ENCODE measurements around the gene MRPL14. TPM values are rescaled to one million over a fixed set of nuclear protein-coding genes. Genes with fewer than 3 reads are reported as not detected.

MRPL14 gene
- total and polyA plus RNA-seq, 2 of the 8 experiments (the other 6 are each of a cell fraction or from before 2014, with no cell fraction given), result 82.0 to 97.1 TPM

- no peak for TF ChIP-seq JUND (IDR thresholded peaks at IDR 0.05; ENCODE audit: low read length)
- TF ChIP-seq ASH2L (IDR thresholded peaks at IDR 0.05; ENCODE audit: low read length), result no peak
- TF ChIP-seq CBX5 (IDR thresholded peaks at IDR 0.05; ENCODE audit: low read depth, low read length), result no peak
- TF ChIP-seq RNF2 (IDR thresholded peaks at IDR 0.05; ENCODE audit: borderline replicate concordance, low read depth, low read length, missing control alignments, poor library complexity, severe bottlenecking), result no peak
- TF ChIP-seq MAX (IDR thresholded peaks at IDR 0.05), result no peak
- Histone ChIP-seq H3K27ac (ENCODE audit: low read depth, low read length) (no peak overlapping the region), H3K9ac (replicated peaks in 1 of 4; ENCODE audit: extremely low read depth in 1 of 4, low read depth in 3 of 4, low read length in 3 of 4) (no peak overlapping the region), H3K4me2 (ENCODE audit: insufficient read depth in 1 of 2, low read depth in 2 of 2, low read length in 2 of 2) (no peak overlapping the region), H3K18ac (ENCODE audit: extremely low read depth, low read length) (no peak overlapping the region), H3K9me3 (ENCODE audit: insufficient read depth in 2 of 2, low read depth in 1 of 2, low read length in 1 of 2) (no peaks in the 10 kb centered on the region), H4K8ac (ENCODE audit: extremely low read depth, insufficient read depth, low read length) (no peak overlapping the region; the same call in 1 of the 2 replicates), H3K79me2 (ENCODE audit: control insufficient read depth in 1 of 2, insufficient read depth in 2 of 2, low read length in 2 of 2) (no peaks in the 10 kb centered on the region), H3K4me3 (ENCODE audit: extremely low read depth in 1 of 4, insufficient read depth in 2 of 4, low read depth in 3 of 4, low read length in 4 of 4) (no peak overlapping the region), H4K5ac (ENCODE audit: insufficient read length, low read depth, low read length) (no peak overlapping the region), H3K4me1 (replicated peaks in 1 of 4; ENCODE audit: control insufficient read depth in 3 of 4, insufficient read depth in 4 of 4, low read length in 3 of 4) (peaks cover 0 to 6% (median 3%) of the 10 kb centered on the region in 4 experiments; a peak in 6 of 7 replicates), H3K36me3 (ENCODE audit: control insufficient read depth in 2 of 4, insufficient read depth in 4 of 4, low read length in 3 of 4) (peaks cover 0 to 6% (median 0%) of the 10 kb centered on the region in 4 experiments; a peak in 2 of 8 replicates), H2BK12ac (ENCODE audit: low read depth, low read length) (no peak overlapping the region), H2BK20ac (ENCODE audit: low read length) (no peak overlapping the region), H4K20me1 (replicated peaks in 1 of 2; ENCODE audit: control insufficient read depth in 1 of 2, insufficient read depth in 2 of 2, low read length in 2 of 2) (peaks cover 0 to 7% of the 10 kb centered on the region in 2 experiments), H2AFZ (ENCODE audit: low read length) (no peak overlapping the region), H4K91ac (replicated peaks; ENCODE audit: insufficient read length, low read length) (no peak overlapping the region), H2AK5ac (ENCODE audit: low read depth, low read length) (no peak overlapping the region), H3K27me3 (replicated peaks in 1 of 4; ENCODE audit: control insufficient read depth in 3 of 4, extremely low read depth in 1 of 4, insufficient read depth in 3 of 4, low read length in 3 of 4) (no peaks in the 10 kb centered on the region), H3K79me1 (ENCODE audit: low read depth, low read length) (no peaks in the 10 kb centered on the region; the same call in 1 of the 2 replicates), H2BK15ac (ENCODE audit: low read length) (no peak overlapping the region), H3K14ac (ENCODE audit: insufficient read length) (no peak overlapping the region), H2BK5ac (ENCODE audit: low read depth, low read length) (no peak overlapping the region), H3K23ac (ENCODE audit: insufficient read length) (no peak overlapping the region), H3K23me2 (ENCODE audit: low read depth, low read length) (no peaks in the 10 kb centered on the region), H2BK120ac (replicated peaks; ENCODE audit: low read depth, low read length) (no peak overlapping the region), H3K4ac (replicated peaks; ENCODE audit: insufficient read length, low read depth, low read length) (no peak overlapping the region), H3K56ac (replicated peaks; ENCODE audit: insufficient read length, low read depth, low read length) (no peak overlapping the region)
- 88% methylated on average over 11 of the region's 11 CpGs; no CpG with 5 or more reads in 1 of the 2 experiments for WGBS, 2 experiments (ENCODE audit: extremely low coverage in 1 of 2, insufficient coverage in 1 of 2, insufficient read length in 1 of 2, insufficient replicate concordance in 2 of 2, low coverage in 1 of 2, low lambda C conversion rate in 2 of 2, missing lambda C conversion rate in 1 of 2)
- POLR2A ChIA-PET (ENCODE audit: partially characterized antibody), result interaction anchor here (0.8 to 1.7 kb wide), 4 partner anchors 16 to 919 kb away, joined by 3 to 5 read pairs (median 4); no protein-coding TSS in a partner anchor
- FAIRE-seq (no peak), DNase-seq (ENCODE audit: low read depth in 1 of 2, low spot score in 2 of 2) (no peak)
- CTCF ChIA-PET (ENCODE audit: partially characterized antibody), result interaction anchor here (0.6 to 3.8 kb wide), 8 partner anchors 10 to 175 kb away, joined by 3 to 26 read pairs (median 3); no protein-coding TSS in a partner anchor
Measured at GRCh38 chr6:44088827-44089590, 38.2 kb downstream of the MRPL14 start.
